Stimulated activated CD4-positive, alpha-beta T cell treated with anti-CD3 and anti-CD28 coated beads, Interleukin-1b, Interleukin-23, amount 100 ng/mL, for 4 hours (primary cell): Measurements from ENCODE around the gene ARHGAP8.

Experiments used
- DNase-seq, 2 donors: peaks; one replicate each; pipeline ENCODE4 v3.0.0-alpha.2; 2020; ENCODE audit warnings: low read depth in 2 of 2

ARHGAP8 gene

DNA sequence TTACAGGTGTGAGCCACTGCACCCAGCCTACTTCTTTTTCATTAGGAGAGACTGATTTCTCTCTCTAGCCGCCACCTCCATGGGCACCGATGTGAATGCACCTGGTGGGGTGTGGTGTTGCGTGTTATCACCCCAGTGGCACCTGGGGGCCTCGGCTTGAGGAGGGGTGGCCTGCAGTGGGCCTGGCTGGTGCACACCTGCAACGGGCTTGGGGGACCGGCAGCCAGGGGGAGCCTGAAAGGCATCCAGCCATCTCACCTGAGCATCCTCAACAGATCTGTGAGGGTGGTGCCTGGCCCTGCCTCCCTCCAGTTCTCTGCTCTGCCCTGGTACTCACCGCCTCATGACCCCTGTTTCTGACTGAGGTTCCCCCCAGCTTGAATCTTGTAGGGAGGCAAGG lies 108.9 kb downstream of the ARHGAP8 start:
- DNase-seq = no peak

DNA sequence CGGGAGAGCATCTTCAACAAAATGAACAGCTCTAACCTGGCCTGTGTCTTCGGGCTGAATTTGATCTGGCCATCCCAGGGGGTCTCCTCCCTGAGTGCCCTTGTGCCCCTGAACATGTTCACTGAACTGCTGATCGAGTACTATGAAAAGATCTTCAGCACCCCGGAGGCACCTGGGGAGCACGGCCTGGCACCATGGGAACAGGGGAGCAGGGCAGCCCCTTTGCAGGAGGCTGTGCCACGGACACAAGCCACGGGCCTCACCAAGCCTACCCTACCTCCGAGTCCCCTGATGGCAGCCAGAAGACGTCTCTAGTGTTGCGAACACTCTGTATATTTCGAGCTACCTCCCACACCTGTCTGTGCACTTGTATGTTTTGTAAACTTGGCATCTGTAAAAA lies 109.9 kb downstream of the ARHGAP8 start:
- no peak for DNase-seq

DNA sequence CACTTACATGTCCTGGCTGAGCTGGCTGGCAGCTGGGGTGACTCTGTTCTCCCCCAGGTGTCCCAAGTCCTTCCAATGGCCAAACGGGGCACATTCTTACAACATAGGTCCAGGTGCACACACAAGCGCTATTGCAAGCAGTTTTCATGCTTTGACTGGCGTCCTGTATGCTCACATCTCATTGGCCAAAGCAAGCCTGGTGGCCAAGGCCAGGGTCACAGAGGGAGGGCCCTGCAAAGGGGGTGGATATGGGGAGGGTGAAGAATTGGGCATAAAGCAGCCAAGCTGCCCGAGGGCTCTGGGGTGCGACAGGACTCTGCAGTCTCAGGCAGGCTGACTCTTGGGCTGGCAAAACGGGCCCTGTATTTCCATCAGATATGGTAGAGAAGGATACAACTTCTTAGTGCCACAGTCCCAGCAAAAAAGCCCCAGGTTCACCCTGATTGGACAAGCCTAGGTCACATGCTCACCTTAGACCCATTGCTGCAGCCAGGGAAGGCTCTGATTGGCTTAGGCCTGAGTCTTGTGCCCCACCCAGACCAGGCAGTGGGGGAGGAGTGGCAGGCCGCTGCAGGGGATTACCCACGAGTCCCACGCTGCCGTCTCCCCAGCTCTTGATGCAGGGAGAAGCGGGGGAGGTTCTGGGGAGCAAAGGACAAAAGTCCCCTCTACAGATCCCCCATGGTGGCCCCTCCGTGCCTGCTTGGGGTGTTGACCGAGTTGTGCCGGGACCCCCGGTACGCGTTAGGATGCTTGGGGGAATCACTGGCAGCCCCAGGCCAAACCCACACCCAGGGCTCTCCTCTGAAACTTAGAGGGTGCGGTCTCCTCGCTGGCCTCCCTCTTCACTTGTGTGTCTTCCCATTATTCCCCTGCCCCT lies 110.8 kb downstream of the ARHGAP8 start:
- no peak for DNase-seq

GRCh38 chr22:44865193-44866057 lies 113.0 kb downstream of the ARHGAP8 start:
- no peak for DNase-seq

- no peak for DNase-seq
Measured at GRCh38 chr22:44869196-44869595, 116.8 kb downstream of the ARHGAP8 start.

- DNase-seq = no peak
Measured at GRCh38 chr22:44870021-44870420, 117.6 kb downstream of the ARHGAP8 start.

- no peak for DNase-seq
Measured at GRCh38 chr22:44871782-44872181, 119.4 kb downstream of the ARHGAP8 start.

- no peak for DNase-seq
Measured at GRCh38 chr22:44876921-44877320, 124.5 kb downstream of the ARHGAP8 start.

DNA sequence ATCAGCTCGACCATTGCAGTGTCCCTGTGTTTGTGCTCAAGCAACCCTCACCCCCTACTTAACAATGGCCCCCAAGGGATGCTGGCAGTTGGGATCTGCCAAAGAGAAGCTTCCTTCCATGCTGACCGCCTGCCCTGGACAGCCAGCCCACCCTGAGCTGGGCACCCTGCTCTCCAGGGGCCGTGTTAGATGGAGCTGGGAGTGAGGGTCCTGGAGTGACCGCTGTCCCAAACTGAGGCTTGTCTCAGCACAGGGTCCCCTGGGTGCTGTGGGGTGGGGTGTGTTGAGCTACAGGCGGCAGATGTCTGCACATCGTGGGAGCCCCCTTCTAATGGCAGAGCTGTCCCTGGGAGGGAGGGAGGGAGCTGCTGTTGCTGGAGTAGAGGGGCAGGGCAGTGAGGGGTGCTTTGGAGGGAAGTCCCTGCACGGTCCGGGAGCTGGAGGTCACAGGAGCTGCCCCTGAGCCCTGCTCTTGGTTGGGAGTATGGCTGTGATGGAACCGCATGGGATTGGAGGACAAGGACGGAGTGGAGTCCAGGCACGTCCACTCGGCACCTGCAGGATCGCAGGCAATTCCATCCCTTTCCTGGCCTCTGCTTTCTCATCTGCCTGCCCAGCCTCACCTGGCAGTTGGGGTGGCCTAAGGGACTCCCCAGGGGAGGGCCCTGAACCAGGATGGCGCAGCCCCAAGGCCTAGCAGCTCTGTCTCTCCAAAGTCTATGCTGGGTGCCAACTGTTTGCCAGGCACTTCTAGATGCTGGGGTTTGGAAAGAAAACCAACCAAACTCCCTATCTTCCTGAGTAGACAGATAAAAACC lies 126.3 kb downstream of the ARHGAP8 start:
- DNase-seq = no peak

DNA sequence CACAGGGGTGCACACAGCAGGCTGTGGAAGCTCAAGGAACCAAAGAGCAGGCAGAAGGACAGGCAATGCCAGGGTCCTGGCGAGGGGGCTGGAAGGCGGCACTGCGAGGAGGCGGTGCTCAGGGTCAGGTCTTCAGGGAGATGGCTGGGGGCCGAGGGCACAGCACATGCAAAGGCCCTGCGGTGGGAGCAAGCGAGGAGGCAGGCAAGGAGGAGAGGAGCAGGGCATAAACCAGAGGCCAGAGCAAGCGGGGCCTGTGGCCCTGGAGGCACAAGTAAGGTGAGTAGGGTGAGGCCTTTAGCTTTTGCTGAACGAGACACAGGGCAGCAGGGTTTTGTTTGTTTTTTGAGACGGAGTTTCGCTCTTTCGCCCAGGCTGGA lies 126.9 kb downstream of the ARHGAP8 start:
- DNase-seq = no peak

DNA sequence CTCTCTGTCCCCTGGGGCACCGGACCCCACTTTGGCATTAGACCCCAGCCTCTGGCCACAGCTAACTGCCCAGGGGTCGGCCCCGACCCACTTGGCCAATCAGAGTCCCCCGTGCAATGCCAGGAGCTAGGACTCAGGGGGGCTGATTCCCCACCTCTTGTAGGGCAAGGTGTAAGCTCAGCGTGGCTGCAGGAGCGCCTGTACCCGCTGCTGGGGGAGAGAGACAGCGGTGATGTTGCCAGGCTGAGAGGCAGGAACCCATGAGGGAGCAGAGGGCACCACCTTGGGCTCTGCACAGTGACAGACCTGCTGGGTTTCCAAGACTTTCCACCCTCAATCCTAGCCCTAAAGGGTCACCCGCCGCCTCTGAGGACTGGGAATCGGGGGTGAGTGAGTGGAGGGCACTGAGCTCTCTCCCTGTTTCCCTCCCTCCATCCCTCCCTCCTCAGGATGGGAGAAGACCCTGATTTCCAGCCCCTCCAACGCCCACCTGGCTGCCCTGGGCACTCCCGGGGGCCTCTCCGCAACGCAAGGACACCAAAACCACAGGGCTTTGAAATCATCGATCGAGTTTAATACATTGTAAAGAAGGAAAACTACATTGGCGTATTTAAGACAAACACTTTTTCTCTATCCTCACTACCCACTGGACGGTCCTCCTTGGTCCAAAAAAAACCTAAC lies 128.4 kb downstream of the ARHGAP8 start:
- DNase-seq = no peak

GRCh38 chr22:44881624-44882023 lies 129.2 kb downstream of the ARHGAP8 start:
- DNase-seq = no peak

GRCh38 chr22:44882226-44882905 lies 130.0 kb downstream of the ARHGAP8 start:
- no peak for DNase-seq

DNA sequence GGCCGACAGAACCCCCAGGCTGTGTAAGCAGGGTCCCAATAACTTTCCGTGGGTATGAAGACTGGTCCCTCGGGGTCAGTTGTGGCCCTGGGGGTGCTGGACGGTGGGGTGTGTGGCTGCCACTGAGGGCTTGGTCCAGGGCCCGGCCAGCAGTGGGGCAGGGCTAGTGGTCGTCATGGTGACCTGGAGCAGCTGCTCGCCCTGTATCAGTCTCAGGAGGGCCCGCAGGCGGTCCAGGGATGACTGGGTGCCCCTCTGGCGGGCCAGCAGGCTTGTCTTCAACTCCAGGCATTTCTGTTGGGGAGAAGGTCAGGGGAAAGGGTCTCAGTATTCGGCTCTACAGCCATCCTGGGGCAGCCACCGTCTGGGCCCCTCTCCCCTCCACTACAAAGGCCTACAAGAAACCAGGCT lies 130.6 kb downstream of the ARHGAP8 start:
- no peak for DNase-seq

DNA sequence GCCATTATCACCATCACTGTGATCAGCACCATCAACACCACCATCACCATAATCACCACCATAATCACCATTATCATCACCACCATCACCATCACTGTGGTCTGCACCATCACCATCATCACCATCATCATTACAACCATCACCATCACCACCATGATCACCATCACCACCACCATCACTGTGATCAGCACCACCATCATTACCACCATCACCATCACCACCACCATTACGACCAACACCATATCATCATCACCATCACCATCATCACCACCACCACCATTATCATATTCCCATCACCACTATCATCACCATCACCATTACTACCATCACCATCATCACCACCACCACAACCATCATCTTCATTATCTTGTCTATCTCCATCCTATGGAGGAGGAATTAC lies 132.2 kb downstream of the ARHGAP8 start:
- DNase-seq = no peak

GRCh38 chr22:44884968-44885805 lies 132.8 kb downstream of the ARHGAP8 start:
- no peak for DNase-seq

GRCh38 chr22:44885806-44886360 lies 133.5 kb downstream of the ARHGAP8 start:
- DNase-seq = no peak

GRCh38 chr22:44887941-44888366 lies 135.6 kb downstream of the ARHGAP8 start:
- no peak for DNase-seq

DNA sequence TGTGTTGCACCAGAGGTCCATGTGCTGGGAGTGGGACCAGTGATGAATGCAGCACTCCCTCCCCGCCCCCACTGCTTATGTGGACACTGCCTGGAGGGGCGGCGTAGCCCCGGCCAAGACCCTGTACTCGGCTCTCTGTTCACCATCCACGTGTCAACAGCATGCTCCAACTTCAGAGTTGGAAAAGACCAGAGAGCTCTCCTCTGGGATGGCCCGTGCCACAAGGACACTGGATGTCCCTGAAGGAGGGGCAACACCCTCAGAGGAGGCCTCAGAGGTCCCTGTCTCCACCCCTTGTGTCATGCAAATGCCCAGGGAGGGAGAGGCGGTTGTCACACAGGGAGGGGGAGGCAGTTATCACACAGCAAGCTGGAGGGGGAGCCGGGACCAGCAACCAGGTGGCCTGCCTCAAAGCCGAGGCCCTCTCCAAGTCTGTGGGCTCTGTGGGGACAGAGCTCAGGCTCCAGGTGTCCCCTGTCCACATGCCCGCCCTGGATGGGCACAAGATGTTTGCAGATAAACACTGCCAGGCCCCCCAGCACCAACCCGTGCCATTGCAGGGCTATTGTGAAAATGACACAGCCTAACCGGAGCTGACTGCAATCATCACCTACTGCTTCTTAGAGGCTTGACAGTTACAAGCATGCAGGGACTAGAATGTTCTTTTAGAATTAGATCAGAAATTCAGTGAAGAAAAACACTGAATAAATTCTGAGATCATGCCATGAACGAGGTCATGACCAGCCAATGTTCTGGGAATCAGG lies 136.3 kb downstream of the ARHGAP8 start:
- no peak for DNase-seq
